T-helper 2 cell (primary cell): ENCODE data around the gene SULT2B1.
A peak's percentile ranks its signal among the peaks of the same experiment; 100 is the strongest.
"Not testable (repeated sequence)": the region's sequence is repeated elsewhere in the genome, so short reads cannot be mapped to it uniquely, and the experiment has no call there.

ENCODE experiments used
- DNase-seq, 5 experiments: peaks; one replicate each; pipeline versions ENCODE4 v3.0.0 to v3.0.0-alpha.2; 2012 to 2022

The SULT2B1 gene

GRCh38 chr19:48623556-48624066 is 71.6 kb downstream of the SULT2B1 start:
- no peak for DNase-seq

GRCh38 chr19:48624067-48624594 is 72.2 kb downstream of the SULT2B1 start:
- DNase-seq: peak; percentile 87 to 99 (median 93)

GRCh38 chr19:48624791-48625723 is 73.1 kb downstream of the SULT2B1 start:
- no peak for DNase-seq

- DNase-seq: no peak
Measured at GRCh38 chr19:48625891-48626327, 73.9 kb downstream of the SULT2B1 start.

GRCh38 chr19:48627201-48627864 is 75.4 kb downstream of the SULT2B1 start:
- no peak for DNase-seq

GRCh38 chr19:48627865-48628314 is 75.9 kb downstream of the SULT2B1 start:
- no peak for DNase-seq

GRCh38 chr19:48628486-48629296 is 76.7 kb downstream of the SULT2B1 start:
- DNase-seq: no peak

GRCh38 chr19:48629297-48629598 is 77.3 kb downstream of the SULT2B1 start:
- no peak for DNase-seq

- peak in 1 of 5 experiments; percentile 10 for DNase-seq
Measured at GRCh38 chr19:48629599-48630295, 77.8 kb downstream of the SULT2B1 start.

GRCh38 chr19:48630296-48631063 is 78.5 kb downstream of the SULT2B1 start:
- no peak for DNase-seq

GRCh38 chr19:48631225-48631624 is 79.3 kb downstream of the SULT2B1 start:
- no peak for DNase-seq

GRCh38 chr19:48632286-48632685 is 80.3 kb downstream of the SULT2B1 start:
- DNase-seq: not testable (repeated sequence)

- no peak for DNase-seq
Measured at GRCh38 chr19:48632692-48633147, 80.7 kb downstream of the SULT2B1 start.

- DNase-seq: no peak
Measured at GRCh38 chr19:48633148-48634035, 81.4 kb downstream of the SULT2B1 start.

GRCh38 chr19:48634036-48634342 is 82.0 kb downstream of the SULT2B1 start:
- no peak for DNase-seq

GRCh38 chr19:48634424-48635262 is 82.7 kb downstream of the SULT2B1 start:
- DNase-seq: peak; percentile 78 to 97 (median 86)

GRCh38 chr19:48635263-48635965 is 83.4 kb downstream of the SULT2B1 start:
- peak; percentile 55 to 78 (median 61) for DNase-seq
